Astrocyte (in vitro differentiated cells and primary cell): ENCODE data around the gene PPARG. TPM values are rescaled to one million over a fixed set of nuclear protein-coding genes. Genes with fewer than 3 reads are reported as not detected.

Experiments used
- DNase-seq: peaks from one replicate; pipeline ENCODE4 v3.0.0-alpha.2; 2010; ENCODE audit warnings: low read depth
- FAIRE-seq: peaks from 2 replicates; lab custom pipeline; 2011; peaks lifted over from hg19 to GRCh38; lab: Jason Lieb, UNC
- H2AFZ ChIP-seq: 2 replicates; pipeline ENCODE4 v1.6.0; 2012; ENCODE audit warnings: low read depth, low read length, inconsistent platforms
- H3K27ac ChIP-seq: 2 replicates; pipeline ENCODE4 v1.5.1; 2011; ENCODE audit warnings: low read depth, low read length, inconsistent platforms
- H3K27me3 ChIP-seq: 2 replicates; pipeline ENCODE4 v1.6.0; 2011; ENCODE audit warnings: low read length, inconsistent platforms; ENCODE audit not compliant: insufficient read depth
- H3K36me3 ChIP-seq: 2 replicates; pipeline ENCODE4 v1.5.1; 2011; ENCODE audit warnings: low read length, inconsistent platforms; ENCODE audit not compliant: insufficient read depth
- H3K4me1 ChIP-seq: 2 replicates; pipeline ENCODE4 v1.5.1; 2011; ENCODE audit warnings: low read length, inconsistent platforms; ENCODE audit not compliant: insufficient read depth
- H3K4me2 ChIP-seq: 2 replicates; pipeline ENCODE4 v1.6.0; 2012; ENCODE audit warnings: low read length, inconsistent platforms
- H3K4me3 ChIP-seq: 2 replicates; pipeline ENCODE4 v1.5.1; 2011; ENCODE audit warnings: low read depth, mild to moderate bottlenecking, low read length, inconsistent platforms; ENCODE audit not compliant: insufficient read depth
- H3K79me2 ChIP-seq: 2 replicates; pipeline ENCODE4 v1.6.0; 2012; ENCODE audit warnings: mild to moderate bottlenecking, low read length, inconsistent platforms; ENCODE audit not compliant: insufficient read depth
- H3K9ac ChIP-seq: 2 replicates; pipeline ENCODE4 v1.6.0; 2012; ENCODE audit warnings: mild to moderate bottlenecking, low read length, inconsistent platforms
- H3K9me3 ChIP-seq: 2 replicates; pipeline ENCODE4 v1.5.1; 2012; ENCODE audit warnings: low read depth, mild to moderate bottlenecking, low read length, inconsistent platforms; ENCODE audit not compliant: insufficient read depth
- H4K20me1 ChIP-seq: 2 replicates; pipeline ENCODE4 v1.6.0; 2012; ENCODE audit warnings: low read length, inconsistent platforms; ENCODE audit not compliant: insufficient read depth
- H3K27ac Mint-ChIP-seq: one replicate; pipeline ENCODE4 v1.8.0; 2021; ENCODE audit warnings: mild to moderate bottlenecking, mixed read lengths; ENCODE audit not compliant: unreplicated experiment
- H3K27me3 Mint-ChIP-seq: one replicate; pipeline ENCODE4 v1.8.0; 2021; ENCODE audit warnings: low read depth, mixed read lengths; ENCODE audit not compliant: unreplicated experiment
- H3K36me3 Mint-ChIP-seq: one replicate; pipeline ENCODE4 v1.8.0; 2021; ENCODE audit warnings: low read depth, mixed read lengths; ENCODE audit not compliant: unreplicated experiment
- H3K4me1 Mint-ChIP-seq: one replicate; pipeline ENCODE4 v1.8.0; 2021; ENCODE audit warnings: low read depth, mixed read lengths; ENCODE audit not compliant: unreplicated experiment
- H3K4me3 Mint-ChIP-seq: one replicate; pipeline ENCODE4 v1.8.0; 2021; ENCODE audit warnings: mild to moderate bottlenecking, moderate library complexity, mixed read lengths; ENCODE audit not compliant: unreplicated experiment
- H3K9me3 Mint-ChIP-seq: one replicate; pipeline ENCODE4 v1.8.0; 2021; ENCODE audit warnings: mild to moderate bottlenecking, mixed read lengths; ENCODE audit not compliant: unreplicated experiment
- EZH2 ChIP-seq: IDR thresholded peaks from 2 replicates; pipeline ENCODE4 v1.6.1; 2012; ENCODE audit warnings: mild to moderate bottlenecking, low read length, inconsistent platforms; ENCODE audit not compliant: insufficient read depth
- total RNA-seq: library from RNA; stranded (reverse); gene quantifications from 2 replicates; pipeline ENCODE4 v1.2.1, GENCODE V29; 2021
- TF ChIP-seq, protein P1 (sequence below): IDR thresholded peaks from 2 replicates; pipeline ENCODE4 v1.5.1; 2011; ENCODE audit warnings: low read depth, mild to moderate bottlenecking, inconsistent platforms, low read length, moderate library complexity; ENCODE audit not compliant: insufficient read depth

Gene PPARG
- total RNA-seq, 1 donor from 2014 or later, result 4.4 TPM

DNA sequence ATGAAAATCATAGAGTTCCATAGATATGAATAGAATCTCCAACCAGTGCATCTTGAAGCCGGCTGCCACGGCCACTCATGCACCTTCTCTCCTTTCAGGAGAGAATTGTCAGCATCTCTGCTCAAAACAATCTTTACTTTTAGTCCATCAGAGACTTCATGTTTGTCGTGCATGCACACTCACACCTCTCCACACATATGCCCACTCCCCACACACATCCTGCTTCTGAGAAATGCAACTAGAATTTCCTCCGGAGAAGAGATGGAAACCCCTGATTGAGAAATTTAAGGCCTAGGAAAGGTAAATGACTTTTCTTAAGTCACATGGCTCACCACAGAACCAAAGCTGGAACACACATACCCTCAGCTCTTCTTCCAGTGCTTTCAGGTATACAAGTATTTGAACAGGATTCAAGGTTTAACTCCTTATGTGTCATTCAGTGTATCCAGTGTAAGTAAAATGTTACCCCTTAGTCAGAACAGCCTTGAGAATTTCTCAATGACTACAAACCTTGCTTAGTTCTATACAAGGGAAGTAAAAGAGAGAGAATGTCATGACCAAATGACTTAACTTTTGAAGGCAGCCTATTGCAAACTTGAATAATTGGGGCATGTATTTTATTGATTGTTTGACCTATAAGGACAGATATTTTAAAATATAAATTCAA lies 126.3 kb downstream of the PPARG start:
- Histone ChIP-seq H3K9me3 (no peaks in the 10 kb centered on the region), H3K4me2 (no peak overlapping the region), H3K27ac (no peak overlapping the region), H3K9ac (no peak overlapping the region), H4K20me1 (no peaks in the 10 kb centered on the region), H3K36me3 (no peaks in the 10 kb centered on the region), H3K79me2 (no peaks in the 10 kb centered on the region), H3K4me3 (no peak overlapping the region), H3K27me3 (no peaks in the 10 kb centered on the region), H2AFZ (no peak overlapping the region), H3K4me1 (no peaks in the 10 kb centered on the region)
- FAIRE-seq (no peak), DNase-seq (no peak)
- Mint-ChIP-seq H3K27ac (no peak overlapping the region), H3K27me3 (no peaks in the 10 kb centered on the region), H3K4me1 (peaks cover 3% of the 10 kb centered on the region), H3K36me3 (no peaks in the 10 kb centered on the region), H3K4me3 (no peak overlapping the region), H3K9me3 (no peaks in the 10 kb centered on the region)
- TF ChIP-seq, protein P1, sequence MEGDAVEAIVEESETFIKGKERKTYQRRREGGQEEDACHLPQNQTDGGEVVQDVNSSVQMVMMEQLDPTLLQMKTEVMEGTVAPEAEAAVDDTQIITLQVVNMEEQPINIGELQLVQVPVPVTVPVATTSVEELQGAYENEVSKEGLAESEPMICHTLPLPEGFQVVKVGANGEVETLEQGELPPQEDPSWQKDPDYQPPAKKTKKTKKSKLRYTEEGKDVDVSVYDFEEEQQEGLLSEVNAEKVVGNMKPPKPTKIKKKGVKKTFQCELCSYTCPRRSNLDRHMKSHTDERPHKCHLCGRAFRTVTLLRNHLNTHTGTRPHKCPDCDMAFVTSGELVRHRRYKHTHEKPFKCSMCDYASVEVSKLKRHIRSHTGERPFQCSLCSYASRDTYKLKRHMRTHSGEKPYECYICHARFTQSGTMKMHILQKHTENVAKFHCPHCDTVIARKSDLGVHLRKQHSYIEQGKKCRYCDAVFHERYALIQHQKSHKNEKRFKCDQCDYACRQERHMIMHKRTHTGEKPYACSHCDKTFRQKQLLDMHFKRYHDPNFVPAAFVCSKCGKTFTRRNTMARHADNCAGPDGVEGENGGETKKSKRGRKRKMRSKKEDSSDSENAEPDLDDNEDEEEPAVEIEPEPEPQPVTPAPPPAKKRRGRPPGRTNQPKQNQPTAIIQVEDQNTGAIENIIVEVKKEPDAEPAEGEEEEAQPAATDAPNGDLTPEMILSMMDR, result no peak
- TF ChIP-seq EZH2, result no peak

DNA sequence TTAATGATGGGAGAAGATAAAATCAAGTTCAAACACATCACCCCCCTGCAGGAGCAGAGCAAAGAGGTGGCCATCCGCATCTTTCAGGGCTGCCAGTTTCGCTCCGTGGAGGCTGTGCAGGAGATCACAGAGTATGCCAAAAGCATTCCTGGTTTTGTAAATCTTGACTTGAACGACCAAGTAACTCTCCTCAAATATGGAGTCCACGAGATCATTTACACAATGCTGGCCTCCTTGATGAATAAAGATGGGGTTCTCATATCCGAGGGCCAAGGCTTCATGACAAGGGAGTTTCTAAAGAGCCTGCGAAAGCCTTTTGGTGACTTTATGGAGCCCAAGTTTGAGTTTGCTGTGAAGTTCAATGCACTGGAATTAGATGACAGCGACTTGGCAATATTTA lies 127.9 kb downstream of the PPARG start:
- H3K4me2 ChIP-seq, result no peak overlapping the region
- Mint-ChIP-seq H3K27ac (no peak overlapping the region), H3K36me3 (peaks cover 2% of the 10 kb centered on the region), H3K4me1 (peaks cover 3% of the 10 kb centered on the region), H3K27me3 (peaks cover 6% of the 10 kb centered on the region), H3K4me3 (no peak overlapping the region), H3K9me3 (no peaks in the 10 kb centered on the region)
- no peak overlapping the region for H2AFZ ChIP-seq
- H4K20me1 ChIP-seq, result no peaks in the 10 kb centered on the region
- H3K27ac ChIP-seq, result no peak overlapping the region
- no peaks in the 10 kb centered on the region for H3K36me3 ChIP-seq
- no peaks in the 10 kb centered on the region for H3K79me2 ChIP-seq
- H3K9ac ChIP-seq, result no peak overlapping the region
- H3K4me1 ChIP-seq, result no peaks in the 10 kb centered on the region
- no peaks in the 10 kb centered on the region for H3K27me3 ChIP-seq
- DNase-seq, result no peak
- TF ChIP-seq, protein P1, result no peak
- TF ChIP-seq EZH2, result no peak
- no peaks in the 10 kb centered on the region for H3K9me3 ChIP-seq
- no peak overlapping the region for H3K4me3 ChIP-seq
- no peak for FAIRE-seq

DNA sequence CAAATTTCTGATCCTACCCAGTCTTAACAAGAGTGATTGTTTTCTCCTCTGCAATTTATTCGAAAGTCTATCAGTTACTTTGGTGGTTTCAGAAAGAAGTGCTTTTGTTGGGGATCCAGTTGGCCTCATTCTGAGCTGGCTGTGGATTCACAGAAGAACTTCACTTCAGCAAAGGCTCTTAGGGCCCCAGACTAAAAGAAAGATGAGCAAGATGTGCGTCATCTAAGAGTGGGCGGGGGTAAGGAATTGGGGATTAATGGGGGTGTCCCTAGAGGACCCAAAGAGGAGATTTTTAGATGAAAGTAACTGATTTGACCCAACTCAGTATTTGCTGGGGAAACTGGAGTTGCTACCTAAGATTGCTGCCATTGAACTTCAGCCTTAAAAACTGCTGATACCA lies 131.5 kb downstream of the PPARG start:
- Mint-ChIP-seq H3K27ac (no peak overlapping the region), H3K4me1 (peaks cover 11% of the 10 kb centered on the region), H3K27me3 (peaks cover 8% of the 10 kb centered on the region), H3K9me3 (no peaks in the 10 kb centered on the region), H3K4me3 (no peak overlapping the region), H3K36me3 (peaks cover 2% of the 10 kb centered on the region)
- H3K9me3 ChIP-seq, result no peaks in the 10 kb centered on the region
- no peaks in the 10 kb centered on the region for H3K36me3 ChIP-seq
- no peak overlapping the region for H3K4me2 ChIP-seq
- no peak overlapping the region for H3K9ac ChIP-seq
- no peak for FAIRE-seq
- H3K27me3 ChIP-seq, result no peaks in the 10 kb centered on the region
- no peaks in the 10 kb centered on the region for H3K79me2 ChIP-seq
- H2AFZ ChIP-seq, result no peak overlapping the region
- DNase-seq, result no peak
- H3K4me1 ChIP-seq, result peaks cover 15% of the 10 kb centered on the region
- no peak overlapping the region for H3K27ac ChIP-seq
- H4K20me1 ChIP-seq, result no peaks in the 10 kb centered on the region
- TF ChIP-seq EZH2, result no peak
- TF ChIP-seq, protein P1, result no peak
- no peak overlapping the region for H3K4me3 ChIP-seq
